HS-27A (cell line): ENCODE results near the gene CALCA.
"Not testable (repeated sequence)": the region's sequence is repeated elsewhere in the genome, so short reads cannot be mapped to it uniquely, and the experiment has no call there.

ENCODE experiments used
- DNase-seq: peaks from one replicate; pipeline ENCODE4 v3.0.0-alpha.2; 2012; ENCODE audit warnings: low read depth, missing footprints

Gene CALCA

DNA sequence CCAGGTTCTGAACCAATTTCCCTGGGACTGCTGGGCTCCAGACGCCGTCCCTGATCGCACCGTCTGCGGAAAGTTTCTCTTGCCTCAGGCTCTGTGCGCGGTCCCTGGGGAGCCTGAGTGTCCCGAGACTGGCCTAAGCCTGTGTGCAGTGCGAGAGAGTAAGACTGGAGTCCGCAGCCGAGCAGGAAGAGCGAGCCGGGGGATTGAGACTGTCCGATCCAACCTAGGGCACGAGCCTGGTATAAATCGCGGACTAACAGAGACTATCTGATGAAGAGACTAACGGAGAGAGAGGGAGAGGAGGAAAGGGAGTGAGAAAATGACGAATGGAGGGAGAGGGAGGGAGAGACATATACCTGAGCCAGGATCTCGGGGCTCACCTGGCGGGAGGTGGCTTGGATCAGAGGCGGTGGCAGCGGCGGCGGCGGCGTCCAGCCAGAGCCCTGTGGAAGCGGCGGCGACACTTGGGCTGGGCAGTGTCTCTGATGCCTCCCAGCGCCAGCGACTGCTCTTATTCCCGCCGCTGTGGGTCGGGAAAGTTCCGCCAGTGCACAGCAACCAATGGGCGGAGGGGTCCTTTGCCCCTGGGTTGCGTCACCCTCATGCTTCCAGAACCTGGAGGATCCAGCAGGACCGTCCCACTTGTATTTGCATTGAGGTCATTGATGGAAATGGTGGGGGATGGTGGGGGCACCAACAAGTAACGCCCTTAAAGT is at the start of gene CALCA:
Gene CALCA, minus strand, starts transcription at position 487 of the 716 bp plus-strand sequence. CDS start 1,159 bp downstream, outside the sequence.
- no peak for DNase-seq

GRCh38 chr11:15016200-15016599 is 44.0 kb upstream of the CALCA start:
- no peak for DNase-seq

DNA sequence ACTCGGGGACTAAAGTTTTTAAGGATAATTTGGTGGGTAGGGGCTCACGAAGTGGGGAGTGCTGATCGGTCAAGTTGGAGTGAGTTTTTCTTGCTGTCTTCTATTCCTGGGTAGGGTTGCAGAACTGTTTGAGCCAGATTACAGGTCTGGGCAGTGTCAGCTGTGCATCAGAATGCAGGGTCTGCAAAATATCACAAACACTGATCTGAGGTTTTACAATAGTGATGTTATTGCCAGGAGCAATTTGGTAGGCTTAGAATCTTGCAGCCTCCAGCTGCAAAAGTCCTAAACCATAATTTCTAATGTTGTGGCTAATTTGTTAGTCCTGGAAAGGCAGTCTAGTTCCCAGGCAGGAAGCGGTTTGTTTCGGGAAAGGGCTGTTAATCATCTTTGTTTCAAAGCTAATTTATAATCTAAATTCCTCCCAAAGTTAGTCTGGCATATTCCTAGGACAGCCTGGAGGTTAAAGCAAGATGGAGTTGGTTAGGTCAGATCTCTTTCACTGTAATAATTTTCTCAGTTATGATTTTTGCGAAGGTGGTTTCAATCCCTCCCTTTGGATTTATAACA is 39.7 kb upstream of the CALCA start:
- no peak for DNase-seq

GRCh38 chr11:15010865-15011264 is 38.7 kb upstream of the CALCA start:
- no peak for DNase-seq

DNA sequence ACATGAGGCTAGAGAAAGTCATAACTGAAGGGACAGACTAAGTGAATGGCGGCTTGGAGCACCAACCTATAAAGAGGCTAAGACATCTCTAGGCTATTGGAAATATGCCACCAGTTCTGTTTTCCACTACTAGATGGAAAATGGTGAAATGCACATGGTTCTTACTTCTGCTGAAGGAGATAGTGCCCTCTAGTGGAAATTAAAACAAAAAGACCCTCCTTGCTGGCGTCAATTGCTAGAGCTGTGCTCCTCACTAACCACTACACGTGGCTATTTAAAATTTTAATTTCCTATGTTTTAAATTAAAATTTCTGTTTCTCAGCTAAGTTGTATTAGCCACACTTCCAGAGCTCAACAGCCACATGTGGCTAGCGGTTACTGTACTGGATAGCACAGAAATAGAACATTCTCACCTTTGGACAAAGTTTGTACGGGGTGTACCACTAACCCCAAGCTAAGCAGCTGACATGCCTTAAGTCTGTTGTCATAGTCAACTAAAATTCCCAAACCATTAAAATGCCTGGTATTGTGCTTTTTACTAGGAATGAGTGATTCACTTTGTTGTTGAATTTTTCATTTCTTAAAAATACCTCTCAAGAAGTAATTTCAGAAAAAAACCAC is 34.1 kb upstream of the CALCA start:
- DNase-seq = peak; percentile 43

GRCh38 chr11:14988133-14988532 is 16.0 kb upstream of the CALCA start:
- not testable (repeated sequence) for DNase-seq

DNA sequence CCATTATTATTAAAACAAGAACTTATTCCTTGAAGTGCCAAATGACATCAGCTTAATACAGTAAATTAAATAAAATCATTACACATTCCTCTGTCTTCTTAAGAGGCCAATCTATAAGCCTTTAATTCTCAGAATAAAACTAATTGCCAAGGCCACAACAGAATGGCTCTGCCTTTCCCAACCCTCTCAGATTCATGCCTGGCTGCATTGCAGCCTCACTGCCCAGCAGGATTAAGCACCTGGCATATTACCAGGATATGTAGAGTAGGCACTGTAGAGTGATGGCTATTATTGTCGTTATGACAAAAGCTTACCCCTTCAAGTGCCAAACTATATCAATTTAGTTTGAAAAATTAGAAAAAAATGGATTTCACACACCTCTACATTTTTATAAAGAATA is 9.4 kb upstream of the CALCA start:
- DNase-seq = no peak

- DNase-seq = peak; percentile 39
Observed at GRCh38 chr11:14980854-14981253, 8.7 kb upstream of the CALCA start.

- DNase-seq = no peak
Observed at GRCh38 chr11:14977101-14977880, 5.1 kb upstream of the CALCA start.

- no peak for DNase-seq
Observed at GRCh38 chr11:14975252-14975587, 3.1 kb upstream of the CALCA start.

- no peak for DNase-seq
Observed at GRCh38 chr11:14974515-14975251, 2.5 kb upstream of the CALCA start.

- no peak for DNase-seq
Observed at GRCh38 chr11:14973621-14974514, 1.7 kb upstream of the CALCA start.

- no peak for DNase-seq
Observed at GRCh38 chr11:14972581-14973495, 687 bp upstream of the CALCA start.

DNA sequence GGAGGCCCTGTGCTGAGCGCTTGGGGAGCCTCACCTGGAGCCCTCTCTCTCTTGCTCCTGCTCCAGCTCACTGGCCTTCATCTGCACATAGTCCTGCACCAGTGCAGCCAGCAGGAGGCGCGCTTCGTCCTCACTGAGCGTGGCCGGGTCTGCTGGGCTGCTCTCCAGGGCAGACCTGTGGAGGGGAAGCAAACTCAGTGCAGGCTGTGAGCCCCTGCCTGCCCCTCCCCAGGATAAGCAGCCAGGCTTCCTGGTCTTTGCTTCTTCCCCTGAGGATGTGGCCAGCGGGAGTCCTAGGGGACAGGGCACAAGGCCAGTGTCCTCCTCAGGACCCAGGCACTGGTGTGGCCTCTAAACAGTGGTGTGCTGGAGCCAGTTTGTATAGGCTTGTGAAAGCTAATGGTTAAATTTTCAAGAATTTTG is 2.2 kb downstream of the CALCA start:
- DNase-seq = no peak

- no peak for DNase-seq
Observed at GRCh38 chr11:14967581-14968243, 4.4 kb downstream of the CALCA start.

GRCh38 chr11:14956111-14956510 is 16.0 kb downstream of the CALCA start:
- DNase-seq = no peak

- DNase-seq = no peak
Observed at GRCh38 chr11:14954581-14954980, 17.6 kb downstream of the CALCA start.

DNA sequence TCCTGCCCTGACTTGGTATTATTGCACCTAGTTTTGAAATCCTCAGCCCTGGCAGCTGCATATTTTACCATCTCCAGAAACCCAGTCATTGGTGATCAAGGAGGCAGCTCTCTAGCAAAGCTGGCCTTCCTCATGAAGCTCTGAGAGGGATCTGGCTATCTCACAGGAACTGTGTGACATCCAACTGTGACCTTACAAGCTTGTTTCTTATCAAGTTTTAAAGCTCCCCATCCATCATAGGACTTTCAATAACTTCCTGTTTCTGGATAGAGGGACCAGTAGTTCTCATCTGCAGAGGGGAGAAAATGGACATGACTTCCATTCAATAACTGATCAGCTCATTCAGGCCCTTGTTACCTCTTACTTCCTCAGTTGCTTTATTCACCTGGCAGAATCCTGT is 18.2 kb downstream of the CALCA start:
- no peak for DNase-seq

DNA sequence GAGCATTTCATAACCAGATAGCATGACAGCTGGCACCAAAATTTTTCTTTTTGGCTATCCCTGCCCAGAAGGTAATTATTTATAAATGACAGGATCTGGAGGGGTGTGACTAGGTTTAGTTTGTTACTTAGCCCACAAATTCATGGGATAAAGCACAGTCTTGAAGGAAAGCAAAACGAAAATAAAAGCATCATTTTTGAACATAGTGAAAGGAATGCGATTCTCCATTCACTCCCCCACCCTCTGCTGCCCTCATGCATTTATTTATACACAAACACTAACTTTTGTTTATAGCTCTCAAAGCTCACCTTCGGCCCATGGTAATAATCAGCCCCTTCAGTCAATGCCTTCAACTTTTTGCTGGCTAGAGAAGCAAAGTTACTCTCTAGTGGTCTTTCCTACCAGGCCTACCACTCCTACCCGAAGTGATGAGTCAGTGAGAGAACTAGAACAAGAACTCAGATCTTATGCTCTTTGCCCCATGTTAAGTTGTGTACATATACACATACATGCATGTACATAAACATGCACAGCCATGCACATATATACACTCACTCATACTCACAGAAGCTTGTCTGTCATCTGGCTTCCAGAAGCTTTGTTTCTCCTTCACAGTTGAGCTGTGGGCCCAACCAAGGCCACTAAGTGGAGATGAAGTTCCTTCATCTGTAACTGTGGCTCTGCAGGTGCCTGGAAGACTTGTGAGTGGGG is 22.6 kb downstream of the CALCA start:
- no peak for DNase-seq
